PC-3 (cell line): ENCODE results near the gene APOA4.

Experiments used
- CTCF ChIP-seq: fragments of 300-600 bp; sonication (generic); conservative IDR thresholded peaks from 2 replicates; pipeline ENCODE4 v1.5.1; 2017; ENCODE audit warnings: antibody characterized with exemption, low read depth, mild to moderate bottlenecking, low read length
- EZH2phosphoT487 ChIP-seq: fragments of 300-600 bp; sonication (generic); IDR thresholded peaks from 2 replicates; pipeline ENCODE4 v1.6.1; 2018; ENCODE audit warnings: mild to moderate bottlenecking, antibody characterized with exemption, low read length, borderline replicate concordance

GRCh38 chr11:116777056-116777455, 46.0 kb downstream of the APOA4 start:
- no peak for TF ChIP-seq CTCF
- TF ChIP-seq EZH2phosphoT487: no peak
